ENCODE measurements around the gene RAD54L. TPM values are rescaled to one million over a fixed set of nuclear protein-coding genes. Genes with fewer than 3 reads are reported as not detected.
"Not testable (repeated sequence)": the region's sequence is repeated elsewhere in the genome, so short reads cannot be mapped to it uniquely, and the experiment has no call there.

RAD54L gene
- total RNA-seq, 1 experiment from 2014 or later: 28.9 TPM

GRCh38 chr1:46244656-46245371 lies 2.7 kb upstream of the RAD54L start:
- H3K9me3 ChIP-seq (ENCODE audit: control insufficient read depth in 1 of 2, insufficient read depth in 1 of 2, low read depth in 1 of 2, low read length in 2 of 2): no peaks in the 10 kb centered on the region
- 0 out of 2 replicates have a peak overlapping the region, but pooled peaks have one; percentile 2 for H3K27ac ChIP-seq (ENCODE audit: low read depth, low read length)
- H3K9ac ChIP-seq (ENCODE audit: low read length): peak overlapping the region; percentile 10; the same call in 1 of the 2 replicates
- DNase-seq (ENCODE audit: low read depth, low spot score) (no peak), ATAC-seq (no peak)
- RAD21 ChIA-PET (ENCODE audit: low non-redundant PET in 1 of 2, low total read pairs in 2 of 2, uncharacterized antibody in 2 of 2, unreplicated experiment in 2 of 2): interaction anchor here (0.6 to 1.3 kb wide), 4 partner anchors 21 to 103 kb away, joined by 3 to 5 read pairs (median 3); no protein-coding TSS in a partner anchor
- peaks cover 16 to 31% of the 10 kb centered on the region in 2 experiments for H3K4me1 ChIP-seq (ENCODE audit: control insufficient read depth in 1 of 2, insufficient read depth in 2 of 2, low read length in 2 of 2)
- H3K27me3 ChIP-seq (ENCODE audit: insufficient read depth, low read length): no peaks in the 10 kb centered on the region
- no peak overlapping the region for H3K4me3 ChIP-seq (replicated peaks in 1 of 2; ENCODE audit: low read depth in 1 of 2, low read length in 2 of 2)
- no peaks in the 10 kb centered on the region for H4K20me1 ChIP-seq (ENCODE audit: insufficient read depth)
- no TSS peak for BruUV-seq (replicated peaks)
- no peak for TF ChIP-seq CBX3 (IDR thresholded peaks at IDR 0.05; ENCODE audit: low read depth)
- TF ChIP-seq CTCF (IDR thresholded peaks at IDR 0.05 in 2 of 3, conservative IDR thresholded peaks at IDR 0.05 in 1 of 3; ENCODE audit: borderline replicate concordance in 1 of 3, insufficient read depth in 1 of 3, low read depth in 2 of 3, low read length in 2 of 3): peak; percentile 42 to 54 (median 45); a peak in 5 of 6 replicates
- TF ChIP-seq ZBTB33 (IDR thresholded peaks at IDR 0.05; ENCODE audit: extremely low read depth, insufficient replicate concordance, low read length): no peak
- no peak for TF ChIP-seq TCF7L2 (IDR thresholded peaks at IDR 0.05; ENCODE audit: borderline replicate concordance, extremely low read depth, insufficient read depth, insufficient read length)
- 0 out of 2 replicates have a peak, but pooled peaks have one; percentile 12 for TF ChIP-seq RAD21 (IDR thresholded peaks at IDR 0.05; ENCODE audit: low read depth)
- no peaks in the 10 kb centered on the region for H3K9me2 ChIP-seq (ENCODE audit: insufficient read depth)
- peak overlapping the region; percentile 31 for H3K4me2 ChIP-seq (ENCODE audit: low read length)
- H3K36me3 ChIP-seq (ENCODE audit: control insufficient read depth in 1 of 2, insufficient read depth in 2 of 2, low read length in 2 of 2): peaks cover 2 to 9% of the 10 kb centered on the region in 2 experiments; a peak in 2 of 4 replicates
- CTCF ChIA-PET: interaction anchor here (0.7 to 4.7 kb wide), 11 partner anchors 9 to 103 kb away, joined by 3 to 48 read pairs (median 5); no protein-coding TSS in a partner anchor
- POLR2A ChIA-PET: interaction anchor here (0.7 kb wide), 2 partner anchors 16 to 71 kb away, joined by 3 to 4 read pairs; no protein-coding TSS in a partner anchor
- intact Hi-C loops (cut with micrococcal nuclease): no loop called here
- H2AFZ ChIP-seq (ENCODE audit: low read depth, low read length, poor library complexity, severe bottlenecking): peak overlapping the region; percentile 97
- peaks cover 20% of the 10 kb centered on the region for H3K79me2 ChIP-seq (ENCODE audit: insufficient read depth, low read length)

- H3K27ac ChIP-seq (ENCODE audit: low read depth, low read length): peak overlapping the region; percentile 71; the same call in 1 of the 2 replicates
These were observed 1.4 kb upstream of the RAD54L start for GRCh38 chr1:46246136-46246535.

More at GRCh38 chr1:46246136-46246535, 1.4 kb upstream of the RAD54L start:
- ChIA-PET POLR2A (interaction anchor here (1.6 kb wide), 2 partner anchors 23 to 94 kb away, joined by 6 to 11 read pairs; partner anchors contain the start of gene NSUN4), CTCF (interaction anchor here (1.7 to 4.7 kb wide), 3 partner anchors 12 to 102 kb away, joined by 7 to 48 read pairs (median 8); no protein-coding TSS in a partner anchor)
- H3K9ac ChIP-seq (ENCODE audit: low read length); H3K9me3 ChIP-seq (ENCODE audit: control insufficient read depth in 1 of 2, insufficient read depth in 1 of 2, low read depth in 1 of 2, low read length in 2 of 2); RAD21 ChIA-PET (ENCODE audit: low non-redundant PET in 1 of 2, low total read pairs in 2 of 2, uncharacterized antibody in 2 of 2, unreplicated experiment in 2 of 2); ATAC-seq; H2AFZ ChIP-seq (ENCODE audit: low read depth, low read length, poor library complexity, severe bottlenecking); H4K20me1 ChIP-seq (ENCODE audit: insufficient read depth); BruUV-seq (replicated peaks); H3K27me3 ChIP-seq (ENCODE audit: insufficient read depth, low read length); H3K9me2 ChIP-seq (ENCODE audit: insufficient read depth); DNase-seq (ENCODE audit: low read depth, low spot score): not testable (repeated sequence)
- H3K4me3 ChIP-seq (replicated peaks in 1 of 2; ENCODE audit: low read depth in 1 of 2, low read length in 2 of 2): peak overlapping the region in 1 of 2 experiments; percentile 63; a peak in 2 of 4 replicates
- H3K79me2 ChIP-seq (ENCODE audit: insufficient read depth, low read length): peaks cover 28% of the 10 kb centered on the region
- H3K4me1 ChIP-seq (ENCODE audit: control insufficient read depth in 1 of 2, insufficient read depth in 2 of 2, low read length in 2 of 2): peaks cover 16 to 31% of the 10 kb centered on the region in 2 experiments
- H3K4me2 ChIP-seq (ENCODE audit: low read length): peak overlapping the region; percentile 91
- intact Hi-C loops (cut with micrococcal nuclease): loop anchor here (2.0 kb wide), 1 partner anchor 103 kb away; no protein-coding TSS in a partner anchor
- peaks cover 2 to 17% of the 10 kb centered on the region in 2 experiments; a peak in 2 of 4 replicates for H3K36me3 ChIP-seq (ENCODE audit: control insufficient read depth in 1 of 2, insufficient read depth in 2 of 2, low read length in 2 of 2)

Measured in HCT116 (cell line).